Keratinocyte (primary cell): ENCODE data around the gene SHROOM3. TPM values are rescaled to one million over a fixed set of nuclear protein-coding genes. Genes with fewer than 3 reads are reported as not detected.

Experiments
- DNase-seq: peaks from one replicate; pipeline ENCODE4 v3.0.0-alpha.2; 2011; ENCODE audit warnings: low read depth, missing footprints, low spot score
- FAIRE-seq: peaks from 2 replicates; lab custom pipeline; 2011; peaks lifted over from hg19 to GRCh38; lab: Jason Lieb, UNC
- H2AFZ ChIP-seq: 2 replicates; pipeline ENCODE4 v1.6.0; 2012; ENCODE audit warnings: low read length, control low read depth, inconsistent platforms; ENCODE audit not compliant: control insufficient read depth
- H3K27ac ChIP-seq: 2 replicates; pipeline ENCODE4 v1.5.1; 2011; ENCODE audit warnings: low read length; ENCODE audit not compliant: control insufficient read depth, insufficient read depth
- H3K27me3 ChIP-seq: 3 replicates; pipeline ENCODE4 v1.6.0; 2011; ENCODE audit warnings: low read length; ENCODE audit not compliant: control insufficient read depth, insufficient read depth; ENCODE audit errors: extremely low read depth
- H3K36me3 ChIP-seq, 2 experiments: 2 replicates in 1 of 2; 3 replicates in 1 of 2; pipeline ENCODE4 v1.5.1; 2011; ENCODE audit warnings: low read length in 2 of 2, mild to moderate bottlenecking in 1 of 2; ENCODE audit not compliant: control insufficient read depth in 2 of 2, insufficient read depth in 2 of 2; ENCODE audit errors: extremely low read depth in 1 of 2
- H3K4me1 ChIP-seq: 3 replicates; pipeline ENCODE4 v1.5.1; 2011; ENCODE audit warnings: low read length; ENCODE audit not compliant: control insufficient read depth, insufficient read depth; ENCODE audit errors: extremely low read depth
- H3K4me2 ChIP-seq: 3 replicates; pipeline ENCODE4 v1.6.0; 2011; ENCODE audit warnings: low read depth, low read length; ENCODE audit not compliant: control insufficient read depth, insufficient read depth; ENCODE audit errors: extremely low read depth
- H3K4me3 ChIP-seq, 3 experiments: fragments of 200-600 bp in 1 of 3; sonication (generic) in 1 of 3; 2 replicates in 2 of 3; 3 replicates in 1 of 3; pipeline ENCODE4 v1.5.1; 2011 to 2016; ENCODE audit warnings: low read length in 3 of 3, mild to moderate bottlenecking in 3 of 3, control low read depth in 2 of 3, inconsistent platforms in 1 of 3, low read depth in 1 of 3, mixed read lengths in 1 of 3, mixed run types in 1 of 3, moderate library complexity in 1 of 3; ENCODE audit not compliant: control insufficient read depth in 2 of 3, insufficient read depth in 2 of 3; ENCODE audit errors: extremely low read depth in 1 of 3
- H3K79me2 ChIP-seq: 2 replicates; pipeline ENCODE4 v1.6.0; 2012; ENCODE audit warnings: low read length; ENCODE audit not compliant: control insufficient read depth, insufficient read depth
- H3K9ac ChIP-seq: 3 replicates; pipeline ENCODE4 v1.6.0; 2011; ENCODE audit warnings: low read length; ENCODE audit not compliant: control insufficient read depth, insufficient read depth; ENCODE audit errors: extremely low read depth
- H3K9me1 ChIP-seq: 3 replicates; pipeline ENCODE4 v1.6.0; 2011; ENCODE audit warnings: low read length; ENCODE audit not compliant: control insufficient read depth, insufficient read depth; ENCODE audit errors: extremely low read depth
- H3K9me3 ChIP-seq: 2 replicates; pipeline ENCODE4 v1.5.1; 2012; ENCODE audit warnings: low read depth, low read length; ENCODE audit not compliant: control insufficient read depth
- H4K20me1 ChIP-seq: 3 replicates; pipeline ENCODE4 v1.6.0; 2011; ENCODE audit warnings: low read length; ENCODE audit not compliant: control insufficient read depth, insufficient read depth; ENCODE audit errors: extremely low read depth
- EZH2 ChIP-seq: IDR thresholded peaks from one replicate; pipeline ENCODE4 v1.6.1; 2012; ENCODE audit warnings: inconsistent platforms, mild to moderate bottlenecking, low read length, moderate library complexity
- dilution Hi-C: fragments of 300-500 bp; cut with MboI; formaldehyde crosslinking; loops from one replicate; pipeline ENCODE4 v1.7.0; 2020; ENCODE audit warnings: low sequenced_read_pairs; ENCODE audit not compliant: extremely low pct_ligation_motif_present
- polyA plus RNA-seq, 5 experiments: library from polyadenylated mRNA; depleted of rRNA in 3 of 5; stranded (reverse) in 3 of 5; stranded (forward) in 1 of 5; unstranded in 1 of 5; fragments of >200 nt; gene quantifications; 1 replicate in 1 of 5; 2 replicates in 3 of 5; 3 replicates in 1 of 5; pipeline versions ENCODE4 v1.2.1 to v1.2.3, GENCODE V29; 2011 to 2012; ENCODE audit warnings: missing spikeins in 2 of 5, low read depth in 1 of 5, low replicate concordance in 1 of 5
- TF ChIP-seq, protein P1 (sequence below), 3 experiments: IDR thresholded peaks in 1 of 3; conservative IDR thresholded peaks in 1 of 3; optimal IDR thresholded peaks in 1 of 3; 2 replicates in 2 of 3; 3 replicates in 1 of 3; pipeline versions ENCODE3 to v1.5.1; 2011; ENCODE audit warnings: low read length in 3 of 3, mild to moderate bottlenecking in 3 of 3, moderate library complexity in 2 of 3, control low read depth in 1 of 3, inconsistent platforms in 1 of 3; ENCODE audit not compliant: insufficient read depth in 2 of 3; ENCODE audit errors: extremely low read depth in 1 of 3

Gene SHROOM3
- polyA plus RNA-seq, 1 donor (not counting 4 experiments of a cell fraction or from before 2014, with no cell fraction given): 4.9 TPM

DNA sequence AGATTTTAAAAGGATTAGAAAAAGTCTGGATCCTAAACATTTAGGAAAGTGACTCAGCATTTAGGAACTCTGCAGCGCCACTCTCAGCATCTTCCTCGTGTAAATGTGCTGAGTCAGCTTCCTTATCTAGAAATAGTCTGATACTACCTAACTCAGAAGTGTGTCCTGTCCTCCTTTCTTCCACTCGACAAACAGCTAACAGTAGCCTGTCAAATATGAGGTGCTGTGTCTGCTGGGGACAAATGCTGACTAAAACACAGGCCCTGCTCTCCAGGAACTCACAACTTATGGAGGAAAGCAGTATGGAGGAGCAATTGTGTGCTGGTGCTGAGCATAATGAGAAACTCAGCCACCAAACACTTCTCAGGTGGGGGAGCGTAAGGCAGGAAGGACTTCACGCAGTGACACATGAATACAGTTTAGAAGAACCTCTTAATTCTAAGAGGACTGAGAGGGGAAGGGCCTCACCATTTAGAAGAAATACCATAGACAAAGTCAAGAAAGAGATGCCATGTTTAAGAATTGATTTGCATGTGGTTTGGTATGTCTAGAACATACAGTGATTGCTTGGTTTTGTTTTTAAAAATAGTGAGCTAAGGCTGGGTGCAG lies 337.6 kb downstream of the SHROOM3 start:
- H3K9me1 ChIP-seq: no peaks in the 10 kb centered on the region
- H3K4me1 ChIP-seq: no peaks in the 10 kb centered on the region
- no peaks in the 10 kb centered on the region for H4K20me1 ChIP-seq
- peaks cover 14% of the 10 kb centered on the region in 2 experiments for H3K36me3 ChIP-seq
- no peaks in the 10 kb centered on the region for H3K27me3 ChIP-seq
- dilution Hi-C loops: no loop called here
- no peak for TF ChIP-seq EZH2
- TF ChIP-seq, protein P1, sequence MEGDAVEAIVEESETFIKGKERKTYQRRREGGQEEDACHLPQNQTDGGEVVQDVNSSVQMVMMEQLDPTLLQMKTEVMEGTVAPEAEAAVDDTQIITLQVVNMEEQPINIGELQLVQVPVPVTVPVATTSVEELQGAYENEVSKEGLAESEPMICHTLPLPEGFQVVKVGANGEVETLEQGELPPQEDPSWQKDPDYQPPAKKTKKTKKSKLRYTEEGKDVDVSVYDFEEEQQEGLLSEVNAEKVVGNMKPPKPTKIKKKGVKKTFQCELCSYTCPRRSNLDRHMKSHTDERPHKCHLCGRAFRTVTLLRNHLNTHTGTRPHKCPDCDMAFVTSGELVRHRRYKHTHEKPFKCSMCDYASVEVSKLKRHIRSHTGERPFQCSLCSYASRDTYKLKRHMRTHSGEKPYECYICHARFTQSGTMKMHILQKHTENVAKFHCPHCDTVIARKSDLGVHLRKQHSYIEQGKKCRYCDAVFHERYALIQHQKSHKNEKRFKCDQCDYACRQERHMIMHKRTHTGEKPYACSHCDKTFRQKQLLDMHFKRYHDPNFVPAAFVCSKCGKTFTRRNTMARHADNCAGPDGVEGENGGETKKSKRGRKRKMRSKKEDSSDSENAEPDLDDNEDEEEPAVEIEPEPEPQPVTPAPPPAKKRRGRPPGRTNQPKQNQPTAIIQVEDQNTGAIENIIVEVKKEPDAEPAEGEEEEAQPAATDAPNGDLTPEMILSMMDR (optimal IDR thresholded peaks at IDR 0.05 in 1 of 3, IDR thresholded peaks at IDR 0.05 in 1 of 3, conservative IDR thresholded peaks at IDR 0.05 in 1 of 3; ENCODE audit: extremely low read depth in 1 of 3, insufficient read depth in 2 of 3, low read length in 3 of 3): no peak
- H3K79me2 ChIP-seq: no peaks in the 10 kb centered on the region
- H3K4me2 ChIP-seq: no peak overlapping the region
- DNase-seq (no peak), FAIRE-seq (no peak)
- no peak overlapping the region for H3K4me3 ChIP-seq
- H3K27ac ChIP-seq: no peak overlapping the region
- H2AFZ ChIP-seq: no peak overlapping the region
- no peak overlapping the region for H3K9ac ChIP-seq
- H3K9me3 ChIP-seq: no peaks in the 10 kb centered on the region

GRCh38 chr4:76773766-76774165 lies 338.7 kb downstream of the SHROOM3 start:
- Histone ChIP-seq H3K4me3 (no peak overlapping the region), H3K27me3 (no peaks in the 10 kb centered on the region), H3K9ac (no peak overlapping the region), H4K20me1 (no peaks in the 10 kb centered on the region), H3K4me1 (no peaks in the 10 kb centered on the region), H3K79me2 (no peaks in the 10 kb centered on the region), H2AFZ (no peak overlapping the region), H3K9me3 (no peaks in the 10 kb centered on the region), H3K36me3 (peaks cover 14 to 17% of the 10 kb centered on the region in 2 experiments), H3K4me2 (no peak overlapping the region), H3K9me1 (no peaks in the 10 kb centered on the region), H3K27ac (no peak overlapping the region)
- dilution Hi-C loops: no loop called here
- TF ChIP-seq, protein P1 (optimal IDR thresholded peaks at IDR 0.05 in 1 of 3, IDR thresholded peaks at IDR 0.05 in 1 of 3, conservative IDR thresholded peaks at IDR 0.05 in 1 of 3; ENCODE audit: extremely low read depth in 1 of 3, insufficient read depth in 2 of 3, low read length in 3 of 3): no peak
- no peak for TF ChIP-seq EZH2
- DNase-seq: no peak
- FAIRE-seq: no peak
